ENCODE measurements around the gene RARRES2.
A peak's percentile ranks its signal among the peaks of the same experiment; 100 is the strongest.
"Not testable (repeated sequence)": the region's sequence is repeated elsewhere in the genome, so short reads cannot be mapped to it uniquely, and the experiment has no call there.

The RARRES2 gene

GRCh38 chr7:150341263-150342120 lies at the start of gene RARRES2:
Gene RARRES2, minus strand, starts transcription at chr7:150341629. Its CDS starts 1,020 bp downstream, at chr7:150340609.
- no peak for DNase-seq

- DNase-seq, result no peak
These were observed 48.8 kb upstream of the RARRES2 start for GRCh38 chr7:150390205-150390604.

GRCh38 chr7:150389532-150389816 lies 48.0 kb upstream of the RARRES2 start:
- DNase-seq, result no peak

GRCh38 chr7:150388709-150389531 lies 47.5 kb upstream of the RARRES2 start:
- DNase-seq, result no peak

GRCh38 chr7:150388306-150388705 lies 46.9 kb upstream of the RARRES2 start:
- no peak for DNase-seq

GRCh38 chr7:150385884-150386283 lies 44.5 kb upstream of the RARRES2 start:
- DNase-seq, result not testable (repeated sequence)

GRCh38 chr7:150385302-150385723 lies 43.9 kb upstream of the RARRES2 start:
- no peak for DNase-seq

GRCh38 chr7:150384406-150385301 lies 43.2 kb upstream of the RARRES2 start:
- DNase-seq, result no peak

GRCh38 chr7:150383710-150384397 lies 42.4 kb upstream of the RARRES2 start:
- peak; percentile 68 to 92 for DNase-seq

GRCh38 chr7:150382844-150383225 lies 41.4 kb upstream of the RARRES2 start:
- DNase-seq, result no peak

GRCh38 chr7:150382123-150382843 lies 40.9 kb upstream of the RARRES2 start:
- no peak for DNase-seq

- no peak for DNase-seq
These were observed 40.3 kb upstream of the RARRES2 start for GRCh38 chr7:150381785-150382122.

- DNase-seq, result no peak
These were observed 39.7 kb upstream of the RARRES2 start for GRCh38 chr7:150381096-150381495.

GRCh38 chr7:150380463-150380862 lies 39.0 kb upstream of the RARRES2 start:
- no peak for DNase-seq

- DNase-seq, result no peak
These were observed 38.3 kb upstream of the RARRES2 start for GRCh38 chr7:150379441-150380379.

GRCh38 chr7:150378853-150379440 lies 37.5 kb upstream of the RARRES2 start, which contains the start of gene ZNF775:
Gene ZNF775, plus strand, starts transcription at chr7:150379330. Its CDS starts 9,141 bp downstream, at chr7:150388471.
- DNase-seq, result peak; percentile 93 to 96

- DNase-seq, result peak; percentile 46 to 50
These were observed 36.9 kb upstream of the RARRES2 start for GRCh38 chr7:150378115-150378852.

GRCh38 chr7:150377635-150378034 lies 36.2 kb upstream of the RARRES2 start:
- no peak for DNase-seq

GRCh38 chr7:150377196-150377595 lies 35.8 kb upstream of the RARRES2 start:
- no peak for DNase-seq
